ENCODE data around the gene GRHL3. TPM values are rescaled to one million over a fixed set of nuclear protein-coding genes. Genes with fewer than 3 reads are reported as not detected.

GRHL3 gene
- total RNA-seq, 1 experiment from 2014 or later: 8.9 TPM

- Mint-ChIP-seq H3K27me3 (ENCODE audit: insufficient read depth, unreplicated experiment) (no peaks in the 10 kb centered on the region), H3K36me3 (ENCODE audit: insufficient read depth, unreplicated experiment) (peaks cover 14% of the 10 kb centered on the region), H3K4me3 (ENCODE audit: unreplicated experiment) (no peak overlapping the region), H3K27ac (ENCODE audit: low read depth, unreplicated experiment) (peak overlapping the region; percentile 84), H3K4me1 (ENCODE audit: insufficient read depth, unreplicated experiment) (peaks cover 63% of the 10 kb centered on the region), H3K9me3 (ENCODE audit: unreplicated experiment) (no peaks in the 10 kb centered on the region)
- intact Hi-C loops (cut with micrococcal nuclease): no loop called here
- ChIA-PET CTCF (interaction anchor here (0.7 to 5.7 kb wide), 10 partner anchors 20 to 260 kb away, joined by 3 to 101 read pairs (median 4); no protein-coding TSS in a partner anchor), POLR2A (interaction anchor here (0.6 to 4.1 kb wide), 10 partner anchors 28 to 236 kb away, joined by 3 to 20 read pairs (median 4); partner anchors contain the start of gene GRHL3)
- no peak for TF ChIP-seq CTCF (IDR thresholded peaks at IDR 0.05; ENCODE audit: unreplicated experiment)
- DNase-seq (ENCODE audit: unreplicated experiment): peak; percentile 37
- BruUV-seq (replicated peaks): no TSS peak
Measured at GRCh38 chr1:24386241-24386640, 67.1 kb downstream of the GRHL3 start.

- CTCF ChIA-PET: interaction anchor here (0.6 to 5.7 kb wide), 7 partner anchors 17 to 187 kb away, joined by 3 to 101 read pairs (median 4); no protein-coding TSS in a partner anchor
Measured at GRCh38 chr1:24386931-24387330, 67.8 kb downstream of the GRHL3 start.

GRCh38 chr1:24387636-24388175 lies 68.5 kb downstream of the GRHL3 start:
- intact Hi-C loops (cut with micrococcal nuclease): no loop called here
- POLR2A ChIA-PET: interaction anchor here (0.8 to 4.1 kb wide), 5 partner anchors 8 to 186 kb away, joined by 4 to 20 read pairs (median 5); no protein-coding TSS in a partner anchor

More at GRCh38 chr1:24386931-24387330, 67.8 kb downstream of the GRHL3 start:
- intact Hi-C loops (cut with micrococcal nuclease): no loop called here
- Mint-ChIP-seq H3K4me1 (ENCODE audit: insufficient read depth, unreplicated experiment) (peaks cover 66% of the 10 kb centered on the region), H3K9me3 (ENCODE audit: unreplicated experiment) (no peaks in the 10 kb centered on the region), H3K4me3 (ENCODE audit: unreplicated experiment) (no peak overlapping the region), H3K27me3 (ENCODE audit: insufficient read depth, unreplicated experiment) (no peaks in the 10 kb centered on the region), H3K27ac (ENCODE audit: low read depth, unreplicated experiment) (no peak overlapping the region), H3K36me3 (ENCODE audit: insufficient read depth, unreplicated experiment) (peaks cover 18% of the 10 kb centered on the region)
- POLR2A ChIA-PET: interaction anchor here (0.8 to 4.1 kb wide), 5 partner anchors 65 to 185 kb away, joined by 3 to 20 read pairs (median 5); no protein-coding TSS in a partner anchor
- TF ChIP-seq CTCF (IDR thresholded peaks at IDR 0.05; ENCODE audit: unreplicated experiment): no peak
- BruUV-seq (replicated peaks): no TSS peak
- no peak for DNase-seq (ENCODE audit: unreplicated experiment)

More at GRCh38 chr1:24387636-24388175, 68.5 kb downstream of the GRHL3 start:
- TF ChIP-seq CTCF (IDR thresholded peaks at IDR 0.05; ENCODE audit: unreplicated experiment): no peak
- H3K27me3 Mint-ChIP-seq (ENCODE audit: insufficient read depth, unreplicated experiment): no peaks in the 10 kb centered on the region
- no peak overlapping the region for H3K4me3 Mint-ChIP-seq (ENCODE audit: unreplicated experiment)
- H3K36me3 Mint-ChIP-seq (ENCODE audit: insufficient read depth, unreplicated experiment): peaks cover 18% of the 10 kb centered on the region
- peak; percentile 42 for DNase-seq (ENCODE audit: unreplicated experiment)
- CTCF ChIA-PET: interaction anchor here (0.5 to 5.7 kb wide), 10 partner anchors 16 to 617 kb away, joined by 3 to 101 read pairs (median 4); no protein-coding TSS in a partner anchor
- peak overlapping the region; percentile 70 for H3K27ac Mint-ChIP-seq (ENCODE audit: low read depth, unreplicated experiment)
- H3K9me3 Mint-ChIP-seq (ENCODE audit: unreplicated experiment): no peaks in the 10 kb centered on the region
- BruUV-seq (replicated peaks): no TSS peak
- peaks cover 67% of the 10 kb centered on the region for H3K4me1 Mint-ChIP-seq (ENCODE audit: insufficient read depth, unreplicated experiment)
